ENCODE measurements around the gene PCSK5. TPM values are rescaled to one million over a fixed set of nuclear protein-coding genes. Genes with fewer than 3 reads are reported as not detected.

The PCSK5 gene
- total RNA-seq, 1 experiment from 2014 or later: 7.5 TPM

GRCh38 chr9:76342201-76342600 is 451.7 kb downstream of the PCSK5 start:
- no peaks in the 10 kb centered on the region for H3K27me3 Mint-ChIP-seq (ENCODE audit: low read depth)
- no peak overlapping the region for H3K27ac Mint-ChIP-seq
- no peak overlapping the region for H2AK5ac ChIP-seq (ENCODE audit: insufficient read length, low read length)
- no peaks in the 10 kb centered on the region for H3K27me3 ChIP-seq (ENCODE audit: insufficient read depth, low read length)
- H3K4ac ChIP-seq (ENCODE audit: low read depth, low read length): no peak overlapping the region
- H2BK5ac ChIP-seq (ENCODE audit: insufficient read length, low read length): no peak overlapping the region
- H3K4me1 Mint-ChIP-seq: peaks cover 7 to 9% of the 10 kb centered on the region in 2 experiments; a peak in 3 of 4 replicates
- no peak overlapping the region for H2BK20ac ChIP-seq (ENCODE audit: low read depth, low read length, poor library complexity, severe bottlenecking)
- H3K56ac ChIP-seq (ENCODE audit: insufficient read length, low read depth, low read length): no peak overlapping the region
- no peaks in the 10 kb centered on the region for H3K79me2 ChIP-seq (ENCODE audit: insufficient read depth, low read length)
- H3K4me3 Mint-ChIP-seq: no peak overlapping the region
- H4K91ac ChIP-seq (ENCODE audit: insufficient read length, low read depth, low read length): no peak overlapping the region
- H3K27ac ChIP-seq (ENCODE audit: insufficient read length, low read depth, low read length): no peak overlapping the region
- no peaks in the 10 kb centered on the region for H3K23me2 ChIP-seq (ENCODE audit: insufficient read length, low read depth, low read length, poor library complexity, severe bottlenecking)
- H2BK15ac ChIP-seq (ENCODE audit: low read depth, low read length): no peak overlapping the region
- H3K36me3 Mint-ChIP-seq (ENCODE audit: insufficient read depth in 1 of 3, low read depth in 3 of 3): no peaks in the 10 kb centered on the region
- TF ChIP-seq CTCF (conservative IDR thresholded peaks at IDR 0.05): no peak
- H3K23ac ChIP-seq (ENCODE audit: insufficient read length, low read depth, low read length): no peak overlapping the region
- no peak for DNase-seq
- no peaks in the 10 kb centered on the region for H3K9me3 ChIP-seq (ENCODE audit: control insufficient read depth, low read depth, low read length)
- no peak overlapping the region for H3K9ac ChIP-seq (ENCODE audit: extremely low read depth, insufficient read length, low read length)
- H3K79me1 ChIP-seq (ENCODE audit: insufficient read depth, low read depth, low read length, poor library complexity, severe bottlenecking): no peaks in the 10 kb centered on the region
- no peaks in the 10 kb centered on the region; a peak in 1 of 5 replicates for H3K9me3 Mint-ChIP-seq
- no peak overlapping the region for H3K4me2 ChIP-seq (ENCODE audit: insufficient read depth, insufficient read length, low read length)
- no peak overlapping the region for H3K18ac ChIP-seq (ENCODE audit: insufficient read length, low read depth, low read length)
- H3K4me1 ChIP-seq (ENCODE audit: insufficient read depth, low read length): no peaks in the 10 kb centered on the region; the same call in 1 of the 2 replicates
- H3T11ph ChIP-seq (ENCODE audit: low read length): no peak overlapping the region
- WGBS (ENCODE audit: extremely low coverage, insufficient read length, low lambda C conversion rate): no CpG with 5 or more reads among the region's 1 CpG
- no peak overlapping the region for H2BK120ac ChIP-seq (ENCODE audit: low read depth, low read length, poor library complexity, severe bottlenecking)
- no peaks in the 10 kb centered on the region for H4K20me1 ChIP-seq (ENCODE audit: control insufficient read depth, insufficient read depth, insufficient read length)
- no peak overlapping the region for H3K14ac ChIP-seq (ENCODE audit: insufficient read depth, low read length)
- no peak overlapping the region for H4K5ac ChIP-seq (ENCODE audit: insufficient read length, low read depth, low read length)
- H2AFZ ChIP-seq (ENCODE audit: low read length): no peak overlapping the region
- H2BK12ac ChIP-seq (ENCODE audit: insufficient read length, low read depth, low read length): no peak overlapping the region
- H4K8ac ChIP-seq (replicated peaks; ENCODE audit: insufficient read length, low read depth, low read length): no peak overlapping the region

Measured in H9 (cell line).